CD4-positive, alpha-beta T cell treated with Interferon gamma for 1 hour (primary cell): ENCODE measurements around the gene HPGDS.
"Not testable (repeated sequence)": the region's sequence is repeated elsewhere in the genome, so short reads cannot be mapped to it uniquely, and the experiment has no call there.

Source experiments
- DNase-seq: peaks from one replicate; pipeline ENCODE4 v3.0.0-alpha.2; 2020

HPGDS gene

DNA sequence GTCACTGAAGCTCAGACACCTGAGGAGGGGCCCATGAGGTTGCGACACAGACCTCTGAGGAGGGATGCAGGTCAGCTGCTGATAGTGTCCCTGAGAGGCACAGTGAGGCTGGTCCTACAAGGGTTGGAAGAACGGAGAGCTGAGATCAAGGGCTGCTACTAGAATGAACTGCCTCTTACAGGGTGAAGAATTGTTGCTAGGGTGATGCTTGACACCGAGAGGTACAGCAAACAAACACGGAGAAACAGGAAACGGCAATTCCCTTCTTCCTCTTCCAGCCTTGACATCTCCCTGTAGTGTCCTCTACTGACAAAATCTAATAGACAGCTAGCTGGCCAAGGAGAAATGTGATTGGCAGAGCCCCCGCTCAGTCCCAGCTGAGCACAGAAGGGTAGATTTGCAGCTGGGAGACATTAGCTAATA is 11.8 kb upstream of the HPGDS start:
- DNase-seq, result no peak

DNA sequence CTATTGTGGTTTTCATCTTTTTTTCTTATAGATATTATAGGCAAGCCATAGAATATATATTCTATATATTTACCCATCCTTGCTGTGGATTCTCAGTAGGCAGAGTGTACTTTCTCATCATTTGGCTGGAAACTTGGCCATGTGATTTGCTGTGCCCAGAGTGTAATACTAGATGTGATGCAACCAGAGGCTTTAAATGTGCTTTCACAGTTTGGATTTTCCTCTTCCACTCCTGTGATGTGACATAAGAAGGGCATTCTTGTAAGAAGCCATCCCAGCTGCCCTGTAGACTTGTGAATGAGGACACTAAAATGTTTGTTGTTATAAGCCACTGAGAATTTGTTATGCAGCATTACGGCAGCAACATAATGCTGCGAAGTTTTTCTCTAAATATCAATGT is 10.4 kb upstream of the HPGDS start:
- DNase-seq, result no peak

DNA sequence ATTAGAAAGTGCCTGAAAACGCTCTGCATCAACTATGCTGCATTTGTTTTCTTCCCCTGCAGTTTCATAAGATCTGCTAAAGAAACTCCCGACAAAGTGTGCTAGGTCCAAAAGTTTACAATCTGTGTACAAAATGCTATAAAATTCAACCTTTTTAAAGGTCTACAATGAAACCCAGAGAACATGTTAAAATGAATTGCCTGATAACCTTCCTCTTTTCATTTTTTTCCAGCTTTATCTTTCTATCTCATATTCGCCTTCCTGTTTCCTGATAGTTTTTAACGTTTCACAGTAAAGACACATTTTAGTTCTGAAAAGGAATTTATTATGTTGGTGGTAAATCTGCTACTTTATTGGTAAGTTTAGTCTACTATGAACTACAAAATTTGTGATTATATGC is 9.5 kb upstream of the HPGDS start:
- no peak for DNase-seq

DNA sequence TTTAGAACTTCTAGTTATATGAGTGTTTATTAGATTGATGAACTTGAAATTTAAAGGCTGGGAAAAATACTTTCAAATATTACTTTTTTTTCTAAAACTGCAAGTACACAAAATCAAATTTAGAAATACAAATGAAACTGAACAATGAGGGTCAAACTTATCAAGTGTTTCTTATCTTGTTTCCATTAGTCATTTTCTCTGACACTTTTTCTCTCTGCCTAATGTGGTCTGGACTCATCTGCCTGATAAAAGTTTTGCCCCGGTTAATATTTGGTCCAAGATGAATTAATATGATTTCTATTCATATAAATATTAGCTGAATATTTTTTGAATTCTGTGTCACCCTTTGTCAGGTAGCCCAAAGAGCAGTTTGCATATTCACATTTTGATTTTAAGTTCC is 8.7 kb upstream of the HPGDS start:
- no peak for DNase-seq

GRCh38 chr4:94350095-94350494 is 7.5 kb upstream of the HPGDS start:
- no peak for DNase-seq

GRCh38 chr4:94349193-94349592 is 6.6 kb upstream of the HPGDS start:
- DNase-seq, result no peak

DNA sequence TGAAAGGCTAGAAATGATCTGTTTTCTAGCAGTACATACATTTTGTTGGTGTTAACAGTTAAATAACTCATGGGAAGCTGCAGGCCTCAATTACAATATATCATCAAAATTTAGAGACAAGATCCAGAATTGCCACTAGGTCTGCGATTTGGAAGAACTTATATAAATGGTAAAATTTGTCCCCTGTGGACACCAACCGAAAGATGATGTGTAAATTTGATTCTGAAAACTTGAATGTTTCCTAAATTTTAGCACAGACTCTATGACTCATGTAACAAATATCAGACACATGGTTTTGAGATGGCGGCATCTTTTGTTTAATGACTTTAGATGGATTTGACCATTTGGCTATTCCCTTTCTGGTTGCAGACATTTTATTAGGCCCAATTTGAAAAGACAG is 6.0 kb upstream of the HPGDS start:
- no peak for DNase-seq

GRCh38 chr4:94346541-94346940 is 3.9 kb upstream of the HPGDS start:
- no peak for DNase-seq

DNA sequence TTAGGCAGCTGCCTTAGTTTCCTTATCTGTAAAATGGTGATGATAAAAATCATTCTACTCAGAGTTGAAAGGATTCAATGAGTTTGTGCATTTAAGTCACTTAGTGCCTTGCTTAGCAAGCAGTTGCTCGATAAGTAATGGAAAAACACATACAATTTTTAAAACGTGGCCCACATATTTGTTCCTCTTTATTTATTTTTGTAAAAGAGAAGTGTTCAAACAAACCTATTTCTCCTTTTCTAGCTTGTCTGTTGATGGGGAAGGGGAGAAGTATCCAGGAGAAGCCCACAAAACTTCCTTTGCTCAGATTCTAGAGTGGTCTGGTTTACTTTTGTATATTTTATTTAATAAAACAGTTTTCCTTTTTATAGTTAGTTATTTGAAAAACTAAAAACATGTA is 3.3 kb upstream of the HPGDS start:
- no peak for DNase-seq

DNA sequence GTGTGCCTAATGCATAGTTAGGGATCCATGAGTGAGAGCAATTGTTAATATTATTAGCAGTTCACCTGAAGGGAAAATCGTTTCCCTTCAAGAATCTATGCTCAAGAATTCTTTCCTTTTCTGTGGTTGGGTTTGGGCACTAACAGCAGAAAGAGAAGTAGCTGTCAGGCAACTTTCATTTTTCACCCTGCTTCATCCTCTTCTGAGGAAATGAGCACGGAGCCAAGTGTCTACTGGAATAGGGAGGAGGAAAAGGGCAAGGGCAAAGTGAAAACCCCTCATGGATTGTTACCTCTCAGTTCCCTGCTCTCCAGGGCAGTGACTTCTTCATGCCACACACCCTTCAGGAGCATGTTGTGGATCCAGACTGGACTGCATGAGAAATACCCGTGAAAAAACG is 2.6 kb upstream of the HPGDS start:
- no peak for DNase-seq

DNA sequence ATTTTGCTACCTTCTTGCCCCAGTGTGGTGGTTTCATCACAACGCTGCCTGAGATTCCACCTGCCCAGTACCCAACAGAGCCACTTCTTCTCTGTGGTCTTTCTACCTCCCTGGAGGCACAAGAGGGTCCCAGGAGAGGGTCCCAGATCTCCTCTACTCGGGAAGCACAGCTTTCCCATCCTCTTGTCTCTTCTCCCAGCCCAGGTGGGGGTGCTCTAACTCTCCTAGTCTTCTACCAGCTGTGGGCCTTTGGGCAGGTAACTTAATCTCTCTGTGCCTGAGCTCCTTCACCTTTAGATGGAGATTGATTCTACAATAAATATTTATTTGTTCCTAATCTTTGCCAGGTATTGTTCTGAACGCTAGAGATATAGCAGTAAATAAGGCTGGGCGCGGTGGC is 1.8 kb upstream of the HPGDS start:
- no peak for DNase-seq

DNA sequence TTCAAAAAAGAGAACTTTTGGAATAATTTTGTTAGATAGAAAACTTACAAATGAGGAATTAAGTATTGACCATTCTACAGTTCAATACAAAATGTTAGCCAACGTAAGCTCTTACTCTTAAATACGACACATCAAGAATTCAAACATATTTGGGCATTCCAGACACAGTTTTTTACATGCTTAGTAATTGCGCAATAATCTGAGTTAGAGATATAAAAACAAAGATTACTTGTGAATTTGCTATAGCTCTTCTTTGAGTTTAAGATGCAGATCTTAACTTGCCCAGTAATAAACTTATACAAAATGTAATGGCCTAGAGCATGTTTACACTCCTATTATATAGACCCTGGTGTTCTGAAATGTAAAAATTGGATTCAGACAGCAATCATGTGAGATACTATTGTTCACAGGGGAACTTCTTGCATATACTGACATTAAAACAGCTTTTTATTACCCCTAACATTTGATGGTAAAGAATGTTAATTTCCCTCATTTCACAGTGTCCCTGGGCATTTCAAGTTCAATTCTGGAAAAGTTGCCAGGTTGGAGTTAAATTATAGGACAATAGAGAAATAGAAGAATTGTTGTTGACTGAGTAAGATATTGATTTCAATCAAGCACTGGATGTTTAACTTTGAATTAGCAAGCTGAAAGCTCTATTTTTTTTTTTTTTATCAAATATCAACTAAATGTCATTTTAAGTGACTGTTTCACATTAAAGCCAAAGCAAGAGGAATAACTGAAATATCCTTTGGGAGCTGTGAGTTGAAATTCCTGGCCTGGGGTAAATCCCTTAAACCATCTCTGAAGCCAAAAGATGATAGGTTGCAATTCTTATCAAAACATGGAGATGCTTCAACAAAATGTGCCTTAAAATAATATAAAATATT is 910 bp downstream of the HPGDS start:
- no peak for DNase-seq

DNA sequence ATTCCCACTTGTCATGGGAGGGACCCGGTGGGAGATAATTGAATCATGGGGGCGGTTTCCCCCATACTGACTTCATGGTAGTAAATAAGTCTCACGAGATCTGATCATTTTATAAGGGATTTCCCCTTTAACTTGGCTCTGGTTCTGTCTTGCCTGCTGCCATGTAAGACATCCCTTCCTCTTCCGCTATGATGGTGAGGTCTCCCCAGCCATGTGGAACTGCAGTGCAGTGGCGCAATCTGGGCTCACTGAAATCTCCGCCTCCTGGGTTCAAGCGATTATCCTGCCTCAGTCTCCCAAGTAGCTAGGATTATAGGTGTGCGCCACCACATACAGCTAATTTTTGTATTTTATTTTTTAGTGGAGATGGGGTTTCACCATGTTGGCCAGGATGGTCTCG is 2.9 kb downstream of the HPGDS start:
- DNase-seq, result no peak

- DNase-seq, result no peak
Measured at GRCh38 chr4:94338681-94339351, 3.8 kb downstream of the HPGDS start.

GRCh38 chr4:94336791-94337190 is 5.8 kb downstream of the HPGDS start:
- not testable (repeated sequence) for DNase-seq

GRCh38 chr4:94336303-94336702 is 6.3 kb downstream of the HPGDS start:
- DNase-seq, result no peak

- no peak for DNase-seq
Measured at GRCh38 chr4:94334962-94335361, 7.7 kb downstream of the HPGDS start.

DNA sequence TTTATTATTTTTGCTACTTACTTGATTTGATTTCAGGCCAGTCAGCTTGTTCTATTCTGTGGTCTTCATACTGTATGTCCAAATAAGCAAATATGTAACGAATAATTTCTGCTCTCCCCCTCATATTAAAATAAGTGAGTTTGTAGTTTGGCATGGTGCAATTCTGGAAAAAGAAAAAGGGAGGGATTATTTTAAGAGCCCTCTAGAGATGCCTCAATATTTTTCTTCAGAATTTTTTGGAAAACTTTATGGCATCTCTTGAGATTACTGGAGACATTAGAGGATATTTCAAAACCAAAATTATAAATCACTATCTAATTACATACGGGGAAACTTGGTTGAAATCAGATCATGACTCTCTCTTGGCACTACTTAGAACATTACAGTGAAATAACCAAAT is 8.2 kb downstream of the HPGDS start:
- DNase-seq, result no peak

GRCh38 chr4:94333866-94334265 is 8.8 kb downstream of the HPGDS start:
- DNase-seq, result no peak

- DNase-seq, result no peak
Measured at GRCh38 chr4:94332983-94333590, 9.5 kb downstream of the HPGDS start.

- DNase-seq, result no peak
Measured at GRCh38 chr4:94329933-94330332, 12.7 kb downstream of the HPGDS start.

DNA sequence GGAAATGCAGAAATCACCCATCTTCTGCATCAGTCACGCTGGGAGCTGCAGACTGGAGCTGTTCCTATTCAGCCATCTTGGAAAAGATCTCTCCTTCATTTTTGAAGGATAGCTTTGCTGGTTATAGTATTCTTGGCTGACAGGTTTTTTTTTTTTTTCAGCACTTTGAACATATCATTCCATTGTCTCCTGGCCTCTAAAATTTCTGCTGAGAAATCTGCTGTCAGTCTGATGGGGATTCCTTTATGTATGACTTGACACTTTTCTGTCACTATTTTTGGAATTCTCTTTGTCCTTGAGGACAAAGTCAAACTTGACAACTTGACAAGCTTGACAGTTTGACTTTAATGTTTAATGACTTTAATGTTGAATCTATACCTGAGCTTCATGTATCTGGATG is 16.8 kb downstream of the HPGDS start:
- DNase-seq, result no peak

- DNase-seq, result not testable (repeated sequence)
Measured at GRCh38 chr4:94319927-94320326, 22.7 kb downstream of the HPGDS start.

GRCh38 chr4:94307231-94307871 is 35.3 kb downstream of the HPGDS start:
- no peak for DNase-seq
